HEK293T (cell line): ENCODE results near the gene ALOX15.
"Not testable (repeated sequence)": the region's sequence is repeated elsewhere in the genome, so short reads cannot be mapped to it uniquely, and the experiment has no call there.

Experiments used
- BHLHE40 ChIP-seq: fragments of 450-650 bp; IDR thresholded peaks from 2 replicates; pipeline ENCODE4 v1.6.1; 2016; ENCODE audit warnings: mild to moderate bottlenecking, moderate library complexity, borderline replicate concordance
- ELF4 ChIP-seq: fragments of 450-650 bp; IDR thresholded peaks from 2 replicates; pipeline ENCODE4 v1.6.1; 2017; ENCODE audit warnings: antibody characterized with exemption

DNA sequence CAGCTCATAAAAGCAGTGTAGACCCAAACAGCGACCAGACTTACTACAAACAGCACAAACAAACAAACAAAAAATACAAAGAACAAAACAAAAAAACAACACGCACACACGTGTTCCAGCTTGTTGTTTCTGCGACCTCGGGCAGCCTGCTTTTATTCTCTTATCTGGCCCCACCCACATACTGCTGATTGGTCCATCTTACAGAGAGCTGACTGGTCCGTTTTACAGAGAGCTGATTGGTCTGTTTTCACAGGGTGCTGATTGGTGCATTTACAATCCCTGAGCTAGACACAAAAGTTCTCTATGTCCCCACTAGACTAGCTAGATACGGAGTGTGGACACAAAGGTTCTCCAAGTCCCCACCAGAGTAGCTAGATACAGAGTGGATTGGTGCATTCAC, 14.5 kb upstream of the ALOX15 start:
- not testable (repeated sequence) for TF ChIP-seq BHLHE40, ELF4
